Glomerular endothelial cell (primary cell): ENCODE data around the gene NR1H2. TPM values are rescaled to one million over a fixed set of nuclear protein-coding genes. Genes with fewer than 3 reads are reported as not detected.
"Not testable (repeated sequence)": the region's sequence is repeated elsewhere in the genome, so short reads cannot be mapped to it uniquely, and the experiment has no call there.

Source experiments
- DNase-seq: peaks from one replicate; pipeline ENCODE4 v3.0.0-alpha.2; 2011; ENCODE audit warnings: low read depth, low spot score; ENCODE audit errors: extremely low read depth
- total RNA-seq: library from RNA; depleted of rRNA; stranded (reverse); fragments of >200 nt; gene quantifications from 2 replicates; pipeline ENCODE4 v1.2.3, GENCODE V29; 2015

Gene NR1H2
- total RNA-seq, 1 donor from 2014 or later, result 65.8 TPM

- DNase-seq, result no peak
These were observed 31.5 kb upstream of the NR1H2 start for GRCh38 chr19:50344661-50345318.

- not testable (repeated sequence) for DNase-seq
These were observed 29.1 kb upstream of the NR1H2 start for GRCh38 chr19:50347089-50347581.

DNA sequence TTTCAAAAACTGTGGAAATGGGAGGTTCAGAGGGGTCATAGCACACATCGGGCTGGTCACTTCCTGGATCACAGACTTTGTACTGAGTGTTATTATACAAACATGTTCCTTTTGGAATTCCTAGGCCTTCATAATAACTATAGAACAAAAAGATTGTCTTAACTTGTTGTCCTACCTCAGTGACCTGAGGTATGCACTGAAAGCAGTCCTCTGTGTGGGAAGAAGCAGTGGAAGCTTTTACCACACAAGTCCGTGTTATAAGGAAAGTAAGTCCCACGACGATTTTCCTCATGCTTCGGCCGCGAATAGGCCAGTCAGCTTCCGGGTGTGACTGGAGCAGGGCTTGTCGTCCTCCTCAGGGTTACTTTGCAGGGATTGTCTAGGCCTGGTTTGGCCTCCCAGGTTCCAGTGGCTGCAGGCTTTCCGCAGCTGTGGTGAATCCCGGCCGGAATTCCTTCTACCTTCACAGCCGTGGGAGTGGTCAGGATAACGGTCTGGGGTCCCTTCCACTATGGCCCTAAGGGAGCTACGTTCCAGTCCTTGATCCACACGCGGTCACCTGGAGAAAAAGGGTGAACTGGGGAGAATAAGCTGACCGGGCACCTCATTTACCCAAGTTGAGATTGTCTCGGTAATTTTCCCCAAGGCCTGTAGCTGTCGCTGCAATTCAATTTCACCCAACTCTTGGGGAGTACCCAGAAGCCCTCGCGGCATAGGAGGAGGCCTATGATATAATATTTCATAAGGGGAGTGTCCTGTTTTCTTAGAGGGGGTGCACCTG lies 26.8 kb upstream of the NR1H2 start:
- DNase-seq, result no peak

GRCh38 chr19:50352242-50352641 lies 24.0 kb upstream of the NR1H2 start:
- no peak for DNase-seq

GRCh38 chr19:50353487-50353880 lies 22.8 kb upstream of the NR1H2 start:
- DNase-seq, result not testable (repeated sequence)

- DNase-seq, result no peak
These were observed 19.5 kb upstream of the NR1H2 start for GRCh38 chr19:50356691-50357177.

GRCh38 chr19:50357178-50358100 lies 18.8 kb upstream of the NR1H2 start:
- DNase-seq, result no peak

- no peak for DNase-seq
These were observed 17.6 kb upstream of the NR1H2 start for GRCh38 chr19:50358483-50359327.

GRCh38 chr19:50359328-50359818 lies 16.9 kb upstream of the NR1H2 start:
- no peak for DNase-seq

DNA sequence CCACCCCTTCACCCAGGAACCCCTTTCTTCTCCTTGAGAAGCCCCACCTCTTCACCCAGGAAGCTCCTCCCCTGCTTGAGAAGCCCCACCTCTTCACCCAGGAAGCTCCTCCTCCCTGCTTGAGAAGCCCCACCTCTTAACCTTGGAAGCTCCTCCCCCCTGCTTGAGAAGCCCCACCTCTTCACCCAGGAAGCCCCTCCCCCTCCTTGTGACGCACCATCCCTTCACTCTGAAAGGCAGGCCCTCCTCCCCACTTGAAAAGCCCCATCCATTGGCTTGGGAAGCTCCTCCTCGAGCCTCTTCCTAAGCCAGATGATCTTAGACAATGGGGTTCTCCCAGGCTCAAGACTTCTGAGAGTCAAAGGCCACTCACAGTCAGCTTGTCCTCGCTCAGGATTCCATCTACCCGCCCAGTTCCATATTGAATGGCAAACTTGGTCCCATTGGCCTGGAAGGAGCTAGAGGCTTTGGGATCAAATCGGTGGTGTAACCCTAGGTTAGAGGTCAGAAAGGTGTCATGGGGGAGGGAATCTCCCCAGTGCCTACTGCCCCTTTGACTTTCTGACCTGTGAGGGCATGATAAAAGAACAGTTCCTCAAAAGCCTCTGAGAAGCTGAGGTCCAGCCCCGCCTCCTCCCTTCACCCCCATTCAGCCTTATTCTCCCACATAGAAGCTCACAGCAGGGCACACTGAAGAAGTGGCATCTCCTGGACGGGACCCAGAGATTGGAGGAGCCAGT lies 14.8 kb upstream of the NR1H2 start:
- DNase-seq, result no peak

- no peak for DNase-seq
These were observed 14.2 kb upstream of the NR1H2 start for GRCh38 chr19:50362030-50362412.

GRCh38 chr19:50362656-50363424 lies 13.4 kb upstream of the NR1H2 start:
- no peak for DNase-seq

GRCh38 chr19:50365434-50366306 lies 10.6 kb upstream of the NR1H2 start, which contains the start of gene NAPSA:
Gene NAPSA (minus strand): TSS chr19:50365639. CDS start chr19:50365621, 18 bp downstream.
- no peak for DNase-seq

DNA sequence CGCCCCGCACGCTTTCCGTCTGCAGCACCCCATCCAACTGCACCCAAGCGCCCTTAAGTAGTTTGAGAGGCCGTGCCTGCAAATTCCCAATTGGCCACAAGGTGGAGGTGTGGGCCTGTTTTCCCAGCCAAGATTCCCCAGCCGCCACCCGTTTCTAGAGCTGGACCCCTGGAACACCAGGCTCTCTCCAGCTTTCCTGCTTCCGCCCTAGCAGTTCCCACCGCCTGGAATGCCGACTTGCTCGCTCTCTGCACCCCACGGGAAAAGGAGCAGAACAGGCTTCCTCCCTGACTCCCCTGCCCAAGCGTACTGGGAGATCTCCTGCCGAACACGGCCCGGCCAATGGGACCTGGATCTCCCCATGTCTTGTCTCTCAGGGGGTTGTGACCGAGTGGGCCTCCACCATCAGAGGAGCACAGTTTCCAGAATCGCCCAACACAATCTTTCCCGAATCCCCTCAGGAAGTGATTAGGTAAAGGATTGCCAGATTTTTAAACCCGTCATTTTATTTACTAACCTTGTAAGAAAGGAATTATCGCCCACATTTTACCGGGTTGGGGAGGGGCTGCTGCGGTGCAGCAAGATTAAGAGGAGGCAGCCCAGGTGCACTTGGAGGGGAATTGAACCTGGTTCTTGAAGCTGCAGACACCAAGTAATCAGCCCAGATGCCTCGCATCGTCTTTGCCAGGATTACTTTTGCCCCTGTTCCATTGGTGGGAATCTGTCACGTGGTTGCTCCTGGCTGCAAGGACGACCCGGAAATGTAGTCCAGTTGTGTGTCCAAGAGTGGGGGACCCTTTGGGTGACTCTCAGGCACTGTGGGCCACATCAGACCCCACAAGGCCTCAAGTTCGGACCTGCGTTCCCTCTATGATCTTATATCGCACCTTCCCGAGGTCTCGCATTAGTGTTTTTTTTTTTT lies 7.3 kb upstream of the NR1H2 start:
- no peak for DNase-seq

DNA sequence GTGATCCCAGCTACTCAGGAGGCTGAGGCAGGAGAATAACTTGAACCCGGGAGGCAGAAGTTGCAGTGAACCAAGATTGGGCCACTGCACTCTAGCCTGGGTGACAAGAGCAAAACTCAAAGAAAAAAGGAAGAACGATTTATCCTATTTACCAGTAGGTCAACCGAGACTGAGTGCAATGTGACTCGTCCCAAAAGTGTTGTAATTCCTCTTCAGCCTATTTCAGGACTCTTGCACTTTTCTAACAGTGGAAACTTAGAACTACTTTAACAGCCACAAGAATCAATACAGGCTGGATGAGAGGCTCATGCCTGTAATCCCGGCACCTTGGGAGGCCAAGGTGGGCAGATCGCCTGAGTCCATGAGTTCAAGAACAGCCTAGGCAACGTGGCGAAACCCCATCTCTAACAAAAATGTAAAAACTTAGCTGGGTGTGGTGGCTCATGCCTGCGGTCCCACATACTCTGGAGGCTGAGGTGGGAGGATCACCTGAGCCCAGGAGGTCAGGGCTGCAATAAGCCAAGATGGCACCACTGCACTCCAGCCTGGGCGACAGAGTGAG lies 4.3 kb upstream of the NR1H2 start:
- DNase-seq, result no peak

- no peak for DNase-seq
These were observed 799 bp downstream of the NR1H2 start for GRCh38 chr19:50377051-50377461.
